SJCRH30 (cell line): Measurements from ENCODE around the gene KRTAP9-2. TPM values are rescaled to one million over a fixed set of nuclear protein-coding genes. Genes with fewer than 3 reads are reported as not detected.
"Not testable (repeated sequence)": the region's sequence is repeated elsewhere in the genome, so short reads cannot be mapped to it uniquely, and the experiment has no call there.

Experiments used
- DNase-seq, 2 experiments: peaks; one replicate each; pipeline ENCODE4 v3.0.0-alpha.2; 2015 to 2020
- H3K27ac ChIP-seq: fragments of 250-450 bp; sonication (Bioruptor Pico); 2 replicates; pipeline ENCODE4 v1.5.1; 2020; ENCODE audit warnings: mild to moderate bottlenecking, moderate library complexity
- H3K27me3 ChIP-seq: fragments of 250-450 bp; sonication (Bioruptor Pico); 2 replicates; pipeline ENCODE4 v1.5.1; 2020; ENCODE audit warnings: mild to moderate bottlenecking, moderate library complexity
- H3K36me3 ChIP-seq: fragments of 250-450 bp; sonication (Bioruptor Pico); 2 replicates; pipeline ENCODE4 v1.5.1; 2020; ENCODE audit warnings: mild to moderate bottlenecking, moderate library complexity
- H3K4me1 ChIP-seq: fragments of 250-450 bp; sonication (Bioruptor Pico); 2 replicates; pipeline ENCODE4 v1.5.1; 2020; ENCODE audit warnings: mild to moderate bottlenecking, moderate library complexity
- H3K4me3 ChIP-seq: fragments of 250-450 bp; sonication (Bioruptor Pico); 2 replicates; pipeline ENCODE4 v1.5.1; 2020; ENCODE audit warnings: mild to moderate bottlenecking, moderate library complexity
- H3K9me3 ChIP-seq: fragments of 250-450 bp; sonication (Bioruptor Pico); replicated peaks from 2 replicates; pipeline ENCODE4 v1.5.1; 2020; ENCODE audit warnings: mild to moderate bottlenecking, moderate library complexity
- total RNA-seq: library from RNA; depleted of rRNA; stranded (reverse); fragments of >200 nt; shearing (Covaris generic); gene quantifications from 2 replicates; pipeline ENCODE4 v1.2.3, GENCODE V29; 2014

KRTAP9-2 gene
- total RNA-seq, 1 experiment from 2014 or later = not detected

- no peaks in the 10 kb centered on the region for H3K9me3 ChIP-seq
- no peak overlapping the region for H3K27ac ChIP-seq
- DNase-seq = peak in 1 of 2 experiments; percentile 9
These were observed 13.8 kb upstream of the KRTAP9-2 start for GRCh38 chr17:41212524-41213169.

GRCh38 chr17:41215681-41216080 is 10.8 kb upstream of the KRTAP9-2 start:
- H3K4me3 ChIP-seq = no peak overlapping the region
- no peak for DNase-seq
- H3K4me1 ChIP-seq = peaks cover 11% of the 10 kb centered on the region
- no peaks in the 10 kb centered on the region for H3K27me3 ChIP-seq
- no peak overlapping the region for H3K27ac ChIP-seq
- H3K36me3 ChIP-seq = no peaks in the 10 kb centered on the region
- H3K9me3 ChIP-seq = no peaks in the 10 kb centered on the region

More at GRCh38 chr17:41212524-41213169, 13.8 kb upstream of the KRTAP9-2 start:
- Histone ChIP-seq H3K4me1 (peaks cover 11% of the 10 kb centered on the region), H3K4me3 (no peak overlapping the region), H3K36me3 (no peaks in the 10 kb centered on the region), H3K27me3 (no peaks in the 10 kb centered on the region)

GRCh38 chr17:41223821-41224220 is 2.6 kb upstream of the KRTAP9-2 start:
- H3K27ac ChIP-seq = no peak overlapping the region
- H3K9me3 ChIP-seq = no peaks in the 10 kb centered on the region
- no peaks in the 10 kb centered on the region for H3K4me1 ChIP-seq
- no peak for DNase-seq
- H3K4me3 ChIP-seq = no peak overlapping the region
- no peaks in the 10 kb centered on the region for H3K36me3 ChIP-seq
- H3K27me3 ChIP-seq = no peaks in the 10 kb centered on the region

GRCh38 chr17:41226051-41226450 is 397 bp upstream of the KRTAP9-2 start:
- Histone ChIP-seq H3K36me3 (no peaks in the 10 kb centered on the region), H3K9me3 (no peaks in the 10 kb centered on the region), H3K27ac (no peak overlapping the region), H3K27me3 (no peaks in the 10 kb centered on the region), H3K4me3 (no peak overlapping the region), H3K4me1 (no peaks in the 10 kb centered on the region)
- DNase-seq = no peak

GRCh38 chr17:41230094-41230493 is 3.6 kb downstream of the KRTAP9-2 start:
- H3K9me3 ChIP-seq = no peaks in the 10 kb centered on the region
- no peak overlapping the region for H3K4me3 ChIP-seq
- no peak for DNase-seq
- no peak overlapping the region for H3K27ac ChIP-seq
- no peaks in the 10 kb centered on the region for H3K36me3 ChIP-seq
- no peaks in the 10 kb centered on the region for H3K4me1 ChIP-seq
- H3K27me3 ChIP-seq = no peaks in the 10 kb centered on the region

- Histone ChIP-seq H3K4me1 (no peaks in the 10 kb centered on the region), H3K4me3 (no peak overlapping the region), H3K27me3 (no peaks in the 10 kb centered on the region), H3K27ac (no peak overlapping the region), H3K9me3 (no peaks in the 10 kb centered on the region), H3K36me3 (no peaks in the 10 kb centered on the region)
- no peak for DNase-seq
These were observed 5.3 kb downstream of the KRTAP9-2 start for GRCh38 chr17:41231731-41232130.

GRCh38 chr17:41232399-41233105 is 6.1 kb downstream of the KRTAP9-2 start, which contains the start of gene KRTAP9-3:
Gene KRTAP9-3, plus strand, starts transcription at chr17:41232449. Its CDS starts 53 bp downstream, at chr17:41232502.
- not testable (repeated sequence) for H3K9me3 ChIP-seq, H3K4me3 ChIP-seq, H3K4me1 ChIP-seq, DNase-seq, H3K36me3 ChIP-seq, H3K27me3 ChIP-seq, H3K27ac ChIP-seq

- not testable (repeated sequence) for H3K9me3 ChIP-seq, H3K27me3 ChIP-seq, H3K4me1 ChIP-seq, DNase-seq, H3K36me3 ChIP-seq, H3K4me3 ChIP-seq, H3K27ac ChIP-seq
These were observed 10.7 kb downstream of the KRTAP9-2 start for GRCh38 chr17:41237116-41237515.

GRCh38 chr17:41237949-41238437 is 11.5 kb downstream of the KRTAP9-2 start, which contains the start of gene KRTAP9-8:
Gene KRTAP9-8, plus strand, starts transcription at chr17:41237999. Its CDS starts 53 bp downstream, at chr17:41238052.
- H3K4me1 ChIP-seq, H3K27me3 ChIP-seq, H3K9me3 ChIP-seq, H3K4me3 ChIP-seq, H3K27ac ChIP-seq, H3K36me3 ChIP-seq: not testable (repeated sequence)
- peak; percentile 52 to 58 for DNase-seq

- not testable (repeated sequence) for H3K9me3 ChIP-seq, H3K4me3 ChIP-seq, H3K27me3 ChIP-seq, H3K4me1 ChIP-seq, H3K27ac ChIP-seq, H3K36me3 ChIP-seq, DNase-seq
These were observed 20.7 kb downstream of the KRTAP9-2 start for GRCh38 chr17:41246995-41247787.

- H3K9me3 ChIP-seq, DNase-seq, H3K4me1 ChIP-seq, H3K27ac ChIP-seq, H3K4me3 ChIP-seq, H3K36me3 ChIP-seq, H3K27me3 ChIP-seq: not testable (repeated sequence)
These were observed 23.3 kb downstream of the KRTAP9-2 start, which contains the start of gene KRTAP9-4 for GRCh38 chr17:41249637-41250240. Gene KRTAP9-4, plus strand, starts transcription at chr17:41249687. Its CDS starts 34 bp downstream, at chr17:41249721.

GRCh38 chr17:41251261-41251660 is 24.8 kb downstream of the KRTAP9-2 start:
- Histone ChIP-seq H3K27me3 (no peaks in the 10 kb centered on the region), H3K4me1 (no peaks in the 10 kb centered on the region), H3K9me3 (no peaks in the 10 kb centered on the region), H3K36me3 (no peaks in the 10 kb centered on the region), H3K27ac (no peak overlapping the region), H3K4me3 (no peak overlapping the region)
- DNase-seq = no peak

GRCh38 chr17:41254861-41255260 is 28.4 kb downstream of the KRTAP9-2 start:
- Histone ChIP-seq H3K4me3 (no peak overlapping the region), H3K4me1 (no peaks in the 10 kb centered on the region), H3K9me3 (no peaks in the 10 kb centered on the region), H3K36me3 (no peaks in the 10 kb centered on the region), H3K27me3 (no peaks in the 10 kb centered on the region), H3K27ac (no peak overlapping the region)
- DNase-seq = no peak

GRCh38 chr17:41255381-41256290 is 29.2 kb downstream of the KRTAP9-2 start, which contains the start of gene KRTAP9-9:
Gene KRTAP9-9, plus strand, starts transcription at chr17:41255384.
- H3K4me1 ChIP-seq, DNase-seq, H3K36me3 ChIP-seq, H3K9me3 ChIP-seq, H3K27me3 ChIP-seq, H3K4me3 ChIP-seq, H3K27ac ChIP-seq: not testable (repeated sequence)
